SK-N-DZ (cell line): ENCODE results near the gene CCDC74A.
"Not testable (repeated sequence)": the region's sequence is repeated elsewhere in the genome, so short reads cannot be mapped to it uniquely, and the experiment has no call there.

Experiments used
- DNase-seq: peaks from one replicate; pipeline ENCODE4 v3.0.0-alpha.2; 2015; ENCODE audit warnings: low spot score

CCDC74A gene

DNA sequence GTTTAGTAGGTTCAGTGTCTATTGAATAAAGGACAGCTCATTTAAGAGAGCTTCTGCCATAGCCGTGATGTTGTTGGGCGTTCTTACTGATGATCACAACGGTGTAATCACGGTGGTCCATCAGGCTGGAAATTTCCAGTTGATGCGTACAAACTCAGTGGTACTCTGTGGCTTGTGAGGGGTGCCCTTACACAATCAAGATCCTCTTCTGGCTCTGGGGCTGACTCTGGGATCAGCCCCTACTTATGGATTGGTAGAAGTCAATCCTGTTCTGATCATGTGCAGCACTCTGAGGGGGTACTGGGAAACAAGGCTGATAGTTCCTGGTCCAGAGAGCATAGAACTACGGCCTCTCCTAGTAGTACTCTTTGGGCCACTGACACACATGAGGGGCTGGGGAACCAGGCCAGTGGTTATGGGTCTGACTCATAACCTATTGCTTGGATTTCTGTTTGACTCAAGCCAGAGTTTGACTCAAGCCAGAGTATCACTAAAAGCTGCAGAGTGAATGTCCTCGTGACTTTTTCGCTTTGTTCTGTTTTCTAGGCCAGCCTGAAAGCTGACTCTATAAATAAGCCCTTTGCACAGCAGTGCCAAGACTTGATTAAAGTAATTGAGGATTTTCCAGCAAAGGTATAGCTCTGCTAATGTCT, 29.2 kb upstream of the CCDC74A start:
- not testable (repeated sequence) for DNase-seq

DNA sequence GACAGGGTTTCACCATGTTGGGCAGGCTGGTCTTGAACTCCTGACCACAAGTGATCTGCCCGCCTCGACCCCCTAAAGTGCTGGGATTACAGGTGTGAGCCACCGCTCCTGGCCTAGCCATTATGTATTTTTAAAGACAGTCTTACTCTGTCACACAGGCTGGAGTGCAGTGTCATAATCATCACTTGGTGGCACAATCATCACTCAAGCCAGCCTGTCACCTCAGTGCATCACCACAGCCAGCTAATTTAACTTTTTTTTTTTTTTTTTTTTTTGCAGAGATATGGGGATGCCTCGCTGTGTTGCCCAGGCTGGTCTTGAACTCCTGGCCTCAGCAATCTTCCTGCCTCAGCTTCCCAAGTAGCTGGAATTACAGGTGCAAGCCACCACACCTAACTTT, 24.1 kb upstream of the CCDC74A start:
- not testable (repeated sequence) for DNase-seq

DNA sequence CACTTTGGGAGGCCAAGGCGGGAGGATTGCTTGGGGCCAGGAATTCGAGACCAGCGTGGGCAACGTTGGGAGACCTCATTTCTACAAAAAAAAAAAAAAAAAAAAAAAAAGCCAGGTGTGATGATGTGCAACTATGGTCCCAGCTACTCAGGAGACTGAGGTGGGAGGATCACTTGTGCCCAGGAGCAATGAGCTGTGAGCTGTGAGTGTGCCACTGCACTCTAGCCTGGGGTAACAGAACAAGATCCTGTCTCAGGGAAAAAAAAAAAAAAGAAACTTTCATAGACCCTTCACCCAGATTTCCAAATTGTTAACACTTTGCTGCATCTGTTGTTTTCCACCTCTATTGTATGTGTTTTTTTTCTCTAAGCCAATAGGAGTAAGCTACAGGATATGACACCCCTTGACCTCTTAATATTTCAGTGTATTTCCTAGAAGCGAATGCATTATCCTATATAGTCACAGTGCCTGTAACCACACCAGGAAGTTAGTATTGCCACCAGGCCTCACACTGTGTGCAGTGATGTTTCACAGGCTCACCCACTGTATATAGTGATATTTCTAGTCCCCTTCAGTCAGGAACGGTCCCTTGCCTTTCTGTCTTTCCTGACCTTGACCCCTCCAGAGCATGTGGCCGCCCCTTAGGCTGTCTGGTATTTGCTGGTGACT, 23.5 kb upstream of the CCDC74A start:
- DNase-seq, result not testable (repeated sequence)

DNA sequence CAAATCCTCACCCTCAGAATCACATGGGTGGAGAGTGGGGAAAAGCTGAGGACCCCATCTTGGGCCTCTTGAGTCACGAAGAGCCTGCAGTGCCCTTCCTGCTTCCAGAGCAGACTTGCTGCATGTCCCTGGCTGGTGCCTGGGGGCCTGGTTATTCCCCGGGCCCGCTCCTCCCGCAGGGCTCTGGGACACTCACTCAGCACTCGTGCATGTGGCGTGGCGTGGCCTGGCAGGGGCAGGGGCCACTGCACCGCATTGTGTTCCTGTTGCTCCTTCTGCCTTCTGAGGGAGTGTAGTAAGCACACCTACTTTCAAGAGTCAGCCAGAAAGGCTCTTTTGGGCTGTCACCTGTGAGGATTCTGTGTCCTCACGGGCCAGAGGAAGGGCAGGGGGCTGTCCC, 18.1 kb upstream of the CCDC74A start:
- no peak for DNase-seq

DNA sequence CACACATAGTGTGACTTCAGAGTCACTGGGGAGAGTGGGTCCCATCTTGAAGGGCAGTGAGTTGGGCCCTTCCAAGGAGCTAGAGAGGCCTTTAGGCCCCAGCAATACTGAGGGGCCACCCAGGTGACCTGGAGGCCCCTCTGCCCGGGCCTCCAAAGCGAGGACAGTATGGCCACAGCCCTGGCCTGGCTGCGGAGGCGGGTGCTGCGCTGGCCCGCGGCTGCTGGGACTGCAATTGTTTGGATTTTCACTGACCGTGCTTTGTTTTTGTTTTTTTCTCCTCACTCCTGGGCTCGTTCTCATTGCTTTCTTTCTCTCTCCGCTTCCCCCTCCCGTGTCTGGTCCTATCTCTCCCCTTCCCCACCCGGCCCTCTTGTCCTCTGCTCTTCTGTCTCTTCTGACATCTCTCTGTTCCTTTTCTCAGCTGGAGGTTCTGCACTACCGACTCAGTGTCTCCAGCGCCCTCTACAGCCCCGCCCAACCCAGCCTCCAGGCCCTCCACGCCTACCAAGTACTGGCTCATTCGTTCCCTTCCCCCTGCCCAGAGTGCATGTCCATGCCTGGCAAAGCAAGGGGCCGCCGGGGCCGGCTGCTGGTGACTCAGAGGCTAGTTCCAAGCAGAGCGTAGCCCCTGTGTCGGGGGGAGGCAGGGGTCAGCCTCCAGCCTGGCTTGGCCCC, 16.3 kb upstream of the CCDC74A start:
- not testable (repeated sequence) for DNase-seq

DNA sequence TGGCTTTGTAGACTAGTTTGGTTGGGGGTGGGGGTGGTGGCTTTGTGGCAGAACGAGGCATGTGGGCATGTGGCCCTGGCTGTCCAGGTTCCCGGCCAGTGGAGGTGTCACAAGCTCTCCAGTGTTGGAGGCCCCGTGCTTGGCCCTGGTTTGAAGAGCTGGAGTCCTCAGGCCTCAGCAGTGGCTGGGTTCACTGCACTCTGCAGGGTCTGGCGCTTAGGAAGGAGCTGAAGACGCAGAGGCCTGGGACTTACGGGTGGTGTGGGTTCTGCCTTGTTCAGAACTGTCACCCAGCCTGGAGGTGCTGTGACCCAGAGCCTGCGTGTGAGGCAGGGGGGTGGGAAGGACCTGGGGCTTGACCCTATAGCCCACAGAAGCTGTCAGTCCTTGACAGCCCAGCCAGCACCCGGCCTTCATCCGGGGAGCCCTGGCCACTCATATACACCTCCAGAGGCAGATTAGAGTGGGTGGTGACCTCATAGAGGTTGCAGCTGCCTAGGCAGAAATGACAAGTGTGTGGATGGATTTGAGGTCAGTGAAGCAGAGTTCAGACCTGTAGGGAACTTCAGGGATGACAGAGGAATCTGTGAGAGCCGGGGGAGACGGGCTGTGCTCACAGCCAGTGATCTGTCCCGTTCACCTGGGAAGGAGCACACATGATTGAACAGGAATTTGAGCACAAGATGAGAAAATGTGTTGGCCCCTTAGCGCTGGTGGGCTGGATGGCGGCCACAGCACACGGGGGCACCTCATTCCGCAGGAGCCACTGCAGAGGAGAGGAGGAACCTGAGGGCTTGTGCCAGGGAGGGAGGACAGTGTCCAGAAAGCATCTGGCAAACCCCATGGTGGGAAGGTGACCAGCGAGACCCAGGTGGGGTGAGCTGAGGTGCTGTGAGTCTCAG, 15.5 kb upstream of the CCDC74A start:
- not testable (repeated sequence) for DNase-seq

DNA sequence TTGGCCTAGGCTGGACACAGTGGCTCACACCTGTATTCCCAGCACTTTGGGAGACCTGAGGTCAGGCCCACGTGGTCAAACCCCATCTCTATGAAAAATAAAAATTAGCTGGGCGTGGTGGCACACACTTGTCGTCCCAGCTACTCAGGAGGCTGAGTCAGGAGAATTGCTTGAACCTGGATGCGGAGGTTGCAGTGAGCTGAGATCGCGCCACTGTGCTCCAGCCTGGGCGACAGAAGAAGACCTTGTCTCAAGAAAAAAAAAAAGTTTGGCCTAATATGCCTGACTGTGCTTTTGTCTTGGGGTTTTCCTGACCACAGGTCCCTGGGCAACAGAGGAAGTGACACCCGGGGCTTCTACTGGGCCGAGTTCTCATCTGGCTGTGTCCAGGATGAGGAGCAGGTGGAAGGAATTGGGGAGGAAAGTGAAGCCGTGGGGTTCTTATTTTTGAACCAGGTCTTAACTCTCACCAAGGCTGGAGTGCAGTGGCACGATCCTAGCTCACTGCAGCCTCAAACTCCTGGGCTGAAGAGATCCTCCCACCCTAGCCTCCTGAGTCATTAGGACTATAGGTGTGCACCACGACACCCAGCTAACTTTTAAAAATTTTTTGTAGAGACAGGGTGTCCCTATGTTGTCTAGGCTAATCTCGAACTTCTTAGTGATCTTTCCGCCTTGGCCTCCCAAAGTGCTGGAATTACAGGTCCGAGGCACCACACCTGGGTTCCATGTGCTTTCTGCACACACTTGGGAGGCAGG, 13.1 kb upstream of the CCDC74A start:
- not testable (repeated sequence) for DNase-seq

DNA sequence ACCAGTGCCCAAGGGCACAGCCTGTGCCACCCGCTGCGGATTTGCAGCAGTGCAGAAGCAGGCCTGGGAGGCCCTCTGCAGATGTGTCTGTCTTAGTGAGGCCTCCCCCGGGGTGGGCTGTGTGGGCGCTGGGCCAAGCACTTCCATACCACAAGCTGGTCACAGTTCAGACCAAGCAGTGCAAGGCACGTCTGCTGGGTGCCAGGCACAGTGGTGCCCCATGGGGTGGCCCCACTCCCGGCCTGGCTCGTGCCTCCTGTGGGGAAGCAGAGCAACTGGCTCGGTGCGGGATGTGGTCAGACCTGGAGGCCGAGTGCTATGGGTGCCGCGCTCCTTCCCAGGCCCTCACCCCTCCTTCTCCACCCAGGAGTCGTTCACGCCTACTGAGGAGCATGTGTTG, 12.5 kb upstream of the CCDC74A start:
- not testable (repeated sequence) for DNase-seq

DNA sequence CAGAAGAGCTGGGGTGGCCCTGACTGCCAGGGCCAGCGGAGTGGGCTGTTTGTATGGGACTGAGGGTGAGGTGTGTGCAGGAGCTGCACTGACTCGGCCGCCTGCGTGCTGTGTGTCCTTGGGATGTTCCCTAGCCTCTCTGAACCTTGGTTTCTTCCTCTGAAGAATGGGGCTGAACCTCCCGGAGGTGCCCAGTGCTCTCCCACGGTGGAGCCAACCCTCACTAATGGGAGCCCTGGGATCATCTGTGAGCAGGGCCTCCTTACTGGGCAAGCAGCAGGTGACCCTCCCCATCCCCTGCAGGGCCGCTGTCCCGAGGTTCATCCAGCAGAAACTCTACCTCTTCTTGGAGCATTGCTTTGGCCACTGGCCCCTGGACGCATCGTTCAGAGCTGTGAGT, 11.7 kb upstream of the CCDC74A start:
- DNase-seq, result no peak

DNA sequence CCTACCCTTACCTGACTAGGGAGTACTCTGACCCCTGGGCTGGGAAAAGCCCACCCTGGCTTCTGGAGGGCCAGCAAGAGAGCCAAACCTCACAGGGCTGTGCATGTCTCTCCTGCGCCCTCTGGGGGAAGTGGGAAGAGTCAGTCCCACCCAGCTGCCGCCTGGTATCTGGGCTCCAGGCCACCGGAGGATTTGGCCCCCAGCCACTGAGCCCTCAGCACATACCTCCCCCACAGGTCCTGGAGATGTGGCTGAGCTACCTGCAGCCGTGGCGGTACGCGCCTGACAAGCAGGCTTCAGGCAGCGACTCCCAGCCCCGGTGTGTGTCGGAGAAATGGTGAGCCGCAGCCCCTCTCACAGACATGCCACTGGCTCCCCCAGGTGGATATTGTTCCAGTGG, 11.1 kb upstream of the CCDC74A start:
- DNase-seq, result not testable (repeated sequence)

DNA sequence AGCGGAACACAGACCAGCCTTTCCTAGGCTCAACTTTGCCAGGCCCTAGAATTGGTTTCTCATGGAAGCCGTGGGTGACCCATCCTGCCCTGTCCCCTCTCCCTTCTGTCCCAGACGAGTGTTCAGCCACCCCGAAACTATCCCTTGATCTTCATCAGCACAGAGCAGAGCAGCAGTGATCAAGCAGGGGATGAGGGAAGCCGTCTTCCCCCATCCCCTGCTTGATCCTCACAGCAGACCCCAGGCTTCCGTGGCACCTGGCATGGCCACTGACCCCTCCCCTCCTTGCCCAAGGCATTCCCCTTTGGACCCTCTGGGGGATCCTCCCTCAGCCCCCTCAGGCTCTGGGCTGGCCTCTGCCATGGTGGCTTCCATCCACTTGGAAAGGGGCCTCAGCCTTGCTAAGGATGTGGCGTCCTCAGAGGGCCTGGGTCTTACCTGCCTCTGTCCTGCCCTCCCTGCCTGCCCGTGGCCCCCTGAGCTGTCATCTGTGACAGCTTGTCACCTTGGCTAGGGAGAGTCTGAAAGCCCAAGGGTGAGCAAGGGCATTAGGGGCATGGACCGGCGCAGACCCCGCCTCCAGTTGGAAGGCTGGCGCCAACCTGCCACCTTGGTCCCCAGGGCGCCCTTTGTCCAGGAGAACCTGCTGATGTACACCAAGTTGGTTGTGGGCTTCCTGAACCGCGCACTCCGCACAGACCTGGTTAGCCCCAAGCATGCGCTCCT, 10.4 kb upstream of the CCDC74A start:
- DNase-seq, result no peak

DNA sequence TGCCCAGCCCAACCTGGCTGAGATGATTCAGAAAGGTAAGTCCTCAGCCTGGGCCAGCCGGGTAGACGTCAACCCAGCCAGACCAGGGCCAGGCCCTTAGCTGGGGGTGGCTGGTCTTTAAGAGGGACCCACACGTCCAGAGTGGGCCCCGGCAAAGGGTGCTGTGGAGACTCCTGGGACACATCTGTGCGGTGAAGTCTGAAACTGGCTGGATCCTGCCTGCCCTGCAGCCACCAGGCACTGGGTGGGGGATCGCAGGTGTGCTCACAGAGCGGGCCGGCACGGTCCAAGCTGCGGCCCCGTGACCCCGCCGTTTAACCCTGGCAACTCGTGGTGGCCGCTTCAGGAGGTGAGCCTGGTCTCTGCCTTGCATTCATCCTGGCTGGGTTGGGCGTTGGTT, 9.8 kb upstream of the CCDC74A start:
- DNase-seq, result not testable (repeated sequence)

DNA sequence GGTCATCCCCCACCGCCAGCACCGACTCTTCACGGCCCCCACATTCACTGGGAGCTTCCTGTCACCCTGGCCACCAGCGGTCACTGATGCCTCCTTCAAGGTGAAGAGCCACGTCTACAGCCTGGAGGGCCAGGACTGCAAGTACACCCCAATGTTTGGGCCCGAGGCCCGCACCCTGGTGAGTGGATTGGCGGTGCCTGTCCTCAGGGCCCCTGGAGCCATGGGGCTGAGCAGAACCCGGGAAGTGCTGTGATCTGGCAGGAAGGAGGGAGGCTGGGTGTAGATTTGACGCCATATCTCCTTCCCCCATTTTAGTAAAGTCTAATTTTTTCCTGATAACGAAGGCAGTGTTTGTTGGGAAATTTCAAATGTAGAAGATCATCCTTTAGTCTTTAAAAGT, 9.2 kb upstream of the CCDC74A start:
- not testable (repeated sequence) for DNase-seq

DNA sequence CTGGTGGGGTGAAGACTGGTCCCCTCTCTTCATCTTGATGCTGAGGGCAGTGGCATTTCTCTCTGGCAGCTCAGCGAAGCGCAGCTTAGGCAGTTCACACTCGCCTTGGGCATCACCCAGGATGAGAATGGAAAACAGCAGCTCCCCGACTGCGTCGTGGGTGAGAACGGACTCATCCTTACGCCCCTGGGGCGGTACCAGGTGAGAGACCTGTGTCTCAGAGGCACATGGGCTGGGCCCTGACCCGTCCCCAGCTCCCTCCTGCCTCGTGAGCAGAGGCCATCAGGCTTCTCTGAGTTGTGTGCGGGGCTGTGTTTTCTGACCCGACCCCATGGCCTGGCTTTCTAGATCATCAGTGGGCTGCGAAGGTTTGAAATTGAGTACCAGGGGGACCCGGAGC, 8.2 kb upstream of the CCDC74A start:
- no peak for DNase-seq

DNA sequence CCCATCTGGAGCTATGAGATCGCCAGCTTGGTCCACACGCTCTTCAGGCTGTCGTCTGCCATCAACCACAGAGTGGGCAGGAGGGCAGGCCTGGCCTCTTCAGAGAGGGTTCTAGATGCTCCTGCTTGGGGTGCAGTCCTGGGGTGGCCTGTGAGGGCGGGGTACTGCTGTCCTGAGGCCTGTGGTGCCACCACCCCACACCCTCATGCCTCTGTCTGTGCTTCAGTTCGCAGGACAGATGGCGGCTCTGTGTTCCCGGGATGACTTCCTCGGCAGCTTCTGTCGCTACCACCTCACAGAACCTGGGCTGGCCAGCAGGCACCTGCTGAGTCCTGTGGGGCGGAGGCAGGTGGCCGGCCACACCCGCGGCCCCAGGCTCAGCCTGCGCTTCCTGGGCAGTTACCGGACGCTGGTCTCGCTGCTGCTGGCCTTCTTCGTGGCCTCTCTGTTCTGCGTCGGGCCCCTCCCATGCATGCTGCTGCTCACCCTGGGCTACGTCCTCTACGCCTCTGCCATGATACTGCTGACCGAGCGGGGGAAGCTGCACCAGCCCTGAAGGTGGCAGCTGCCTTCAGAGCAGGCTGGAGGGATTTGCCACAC, 7.7 kb upstream of the CCDC74A start:
- not testable (repeated sequence) for DNase-seq

DNA sequence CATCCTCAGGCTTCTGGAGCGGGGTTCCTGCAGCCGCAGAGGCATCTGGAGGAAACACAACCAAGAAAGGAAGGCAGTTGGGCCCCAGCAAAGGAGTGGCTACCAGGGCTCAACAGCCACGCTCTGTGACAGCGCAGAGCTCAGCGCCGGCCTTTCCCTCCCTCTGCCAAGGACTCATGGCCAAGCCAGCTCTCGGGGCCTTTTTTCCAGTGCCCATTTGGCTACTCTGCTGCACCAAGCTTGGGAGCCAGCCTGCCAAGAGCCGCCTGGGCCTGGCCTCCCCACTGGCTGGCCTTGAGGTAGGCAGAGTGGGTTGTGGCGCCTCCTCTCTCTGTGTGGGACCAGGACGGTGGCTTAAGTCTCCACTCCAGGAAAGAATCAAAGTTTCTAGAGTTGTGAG, 7.2 kb upstream of the CCDC74A start:
- DNase-seq, result no peak

DNA sequence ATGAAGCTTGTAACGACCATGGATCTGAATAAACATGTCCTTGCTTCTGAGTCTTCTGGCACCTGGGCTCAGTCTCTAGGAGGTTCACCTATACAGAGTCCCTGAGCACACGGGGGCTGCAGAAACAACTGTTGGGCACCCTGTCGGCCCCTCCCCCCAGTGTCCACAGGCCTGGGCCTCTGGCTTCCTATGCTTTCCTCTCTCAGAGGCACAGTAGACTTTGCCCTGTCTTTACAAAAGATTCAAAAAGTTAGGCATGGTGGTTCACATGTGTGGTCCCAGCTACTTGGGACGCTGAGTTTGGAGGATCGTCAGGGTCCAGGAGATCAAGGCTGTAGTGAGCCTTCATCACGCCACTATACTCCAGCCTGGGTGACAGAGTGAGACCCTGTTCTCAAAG, 6.2 kb upstream of the CCDC74A start:
- not testable (repeated sequence) for DNase-seq

DNA sequence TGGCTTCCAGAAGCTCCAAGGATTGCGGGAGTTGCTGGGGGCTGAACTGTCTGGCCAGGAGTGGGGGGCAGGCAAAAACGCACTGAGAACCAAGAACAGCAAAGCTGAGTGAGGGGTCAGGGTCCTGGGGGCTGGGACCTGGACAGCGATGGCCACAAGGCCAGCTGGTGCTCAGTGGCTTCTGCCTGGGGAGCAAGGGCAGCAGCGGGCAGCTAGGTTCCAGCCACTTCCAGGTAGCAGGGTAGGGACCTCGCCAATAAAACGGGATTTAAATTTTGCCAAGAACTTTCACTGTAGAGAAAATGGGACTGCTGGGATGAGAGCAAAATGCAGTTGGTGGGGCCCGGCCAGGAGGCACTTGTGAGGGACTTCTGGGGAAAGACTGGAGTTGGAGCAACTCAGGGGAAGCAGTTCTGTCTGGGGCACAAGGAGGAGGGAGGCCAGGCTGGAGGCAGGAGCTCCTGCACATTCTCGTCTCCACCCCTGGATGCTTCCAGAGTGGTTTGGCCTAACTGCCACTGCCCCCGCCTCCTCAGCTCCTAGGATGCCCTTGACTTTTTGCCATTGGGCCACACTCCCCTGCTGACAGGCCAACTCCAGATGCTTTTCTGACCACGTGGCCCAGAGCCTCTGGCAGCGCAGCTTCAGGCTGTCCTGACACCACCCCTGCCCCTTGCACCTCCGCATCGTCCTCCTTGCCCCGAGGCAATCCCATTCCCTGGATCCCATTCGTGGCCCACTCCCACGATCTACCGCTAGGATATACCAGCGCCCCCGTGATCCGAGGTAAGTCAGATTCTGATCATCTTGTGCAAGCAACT, 5.5 kb upstream of the CCDC74A start:
- no peak for DNase-seq

DNA sequence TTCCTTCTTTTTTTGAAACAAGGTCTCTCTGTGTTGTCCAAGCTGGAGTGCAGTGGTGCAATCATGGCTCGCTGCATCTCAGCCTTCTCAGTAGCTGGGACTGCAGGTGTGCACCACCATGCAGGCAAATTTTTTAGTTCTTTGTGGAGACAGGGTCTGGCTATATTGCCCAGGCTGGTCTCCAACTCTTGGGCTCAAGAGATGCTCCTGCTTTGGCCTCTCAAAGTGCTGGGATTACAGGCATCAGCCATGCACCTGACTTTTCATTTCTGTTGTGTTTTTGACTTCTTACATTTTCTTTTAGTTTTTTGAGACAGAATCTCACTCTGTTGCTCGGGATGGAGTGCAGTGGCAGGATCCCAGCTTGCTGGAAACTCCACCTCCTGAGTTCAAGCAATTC, 2.4 kb upstream of the CCDC74A start:
- not testable (repeated sequence) for DNase-seq
